H9 (cell line): ENCODE data around the gene TMEM192. TPM values are rescaled to one million over a fixed set of nuclear protein-coding genes. Genes with fewer than 3 reads are reported as not detected.

Experiments
- DNase-seq: peaks from one replicate; pipeline ENCODE4 v3.0.0-alpha.2; 2017
- H2AFZ ChIP-seq: one replicate; pipeline ENCODE4 v1.6.1; 2013; ENCODE audit warnings: mild to moderate bottlenecking, low read length, control low read depth, moderate library complexity
- H2AK5ac ChIP-seq: 2 replicates; pipeline ENCODE4 v1.6.1; 2013; ENCODE audit warnings: low read length, control low read depth, mixed read lengths; ENCODE audit not compliant: insufficient read length
- H2BK120ac ChIP-seq: one replicate; pipeline ENCODE4 v1.6.1; 2013; ENCODE audit warnings: low read depth, mild to moderate bottlenecking, low read length, control low read depth, inconsistent platforms; ENCODE audit not compliant: poor library complexity, severe bottlenecking
- H2BK12ac ChIP-seq: 2 replicates; pipeline ENCODE4 v1.6.1; 2013; ENCODE audit warnings: low read length, control low read depth, mixed read lengths, low read depth; ENCODE audit not compliant: insufficient read length
- H2BK15ac ChIP-seq: 2 replicates; pipeline ENCODE4 v1.6.1; 2013; ENCODE audit warnings: low read depth, low read length, control low read depth
- H2BK20ac ChIP-seq: one replicate; pipeline ENCODE4 v1.6.1; 2013; ENCODE audit warnings: low read depth, mild to moderate bottlenecking, low read length, control low read depth, inconsistent platforms; ENCODE audit not compliant: poor library complexity, severe bottlenecking
- H2BK5ac ChIP-seq: 2 replicates; pipeline ENCODE4 v1.6.1; 2013; ENCODE audit warnings: low read length, control low read depth, mixed read lengths; ENCODE audit not compliant: insufficient read length
- H3K14ac ChIP-seq: 2 replicates; pipeline ENCODE4 v1.6.1; 2013; ENCODE audit warnings: low read length, control low read depth; ENCODE audit not compliant: insufficient read depth
- H3K18ac ChIP-seq: 2 replicates; pipeline ENCODE4 v1.6.1; 2013; ENCODE audit warnings: low read depth, mild to moderate bottlenecking, mixed read lengths, low read length, control low read depth; ENCODE audit not compliant: insufficient read length
- H3K23ac ChIP-seq: 2 replicates; pipeline ENCODE4 v1.6.1; 2013; ENCODE audit warnings: low read length, control low read depth, mixed read lengths, low read depth; ENCODE audit not compliant: insufficient read length
- H3K23me2 ChIP-seq: 2 replicates; pipeline ENCODE4 v1.6.1; 2013; ENCODE audit warnings: low read depth, mild to moderate bottlenecking, mixed read lengths, low read length, control low read depth; ENCODE audit not compliant: insufficient read length, poor library complexity, severe bottlenecking
- H3K27ac ChIP-seq: 2 replicates; pipeline ENCODE4 v1.5.1; 2013; ENCODE audit warnings: low read length, control low read depth, mixed read lengths, low read depth; ENCODE audit not compliant: insufficient read length
- H3K27me3 ChIP-seq: 2 replicates; pipeline ENCODE4 v1.6.1; 2013; ENCODE audit warnings: low read length, control low read depth, inconsistent platforms; ENCODE audit not compliant: insufficient read depth
- H3K4ac ChIP-seq: 2 replicates; pipeline ENCODE4 v1.6.1; 2013; ENCODE audit warnings: low read depth, mild to moderate bottlenecking, control low read depth, inconsistent platforms, low read length, moderate library complexity
- H3K4me1 ChIP-seq: 2 replicates; pipeline ENCODE4 v1.6.1; 2013; ENCODE audit warnings: low read length, control low read depth, inconsistent platforms; ENCODE audit not compliant: insufficient read depth
- H3K4me2 ChIP-seq: 2 replicates; pipeline ENCODE4 v1.6.1; 2013; ENCODE audit warnings: low read length, control low read depth, mixed read lengths; ENCODE audit not compliant: insufficient read length, insufficient read depth
- H3K56ac ChIP-seq: 2 replicates; pipeline ENCODE4 v1.6.1; 2013; ENCODE audit warnings: low read depth, mild to moderate bottlenecking, mixed read lengths, low read length, control low read depth; ENCODE audit not compliant: insufficient read length
- H3K79me1 ChIP-seq: 2 replicates; pipeline ENCODE4 v1.6.1; 2013; ENCODE audit warnings: low read depth, mild to moderate bottlenecking, moderate library complexity, low read length, control low read depth, inconsistent platforms; ENCODE audit not compliant: insufficient read depth, poor library complexity, severe bottlenecking
- H3K79me2 ChIP-seq: 2 replicates; pipeline ENCODE4 v1.6.1; 2013; ENCODE audit warnings: low read length, control low read depth, inconsistent platforms; ENCODE audit not compliant: insufficient read depth
- H3K9ac ChIP-seq: 2 replicates; pipeline ENCODE4 v1.6.1; 2013; ENCODE audit warnings: low read length, control low read depth, mixed read lengths; ENCODE audit not compliant: insufficient read length; ENCODE audit errors: extremely low read depth
- H3K9me3 ChIP-seq: one replicate; pipeline ENCODE4 v1.6.1; 2013; ENCODE audit warnings: low read depth, low read length, inconsistent platforms; ENCODE audit not compliant: control insufficient read depth
- H3T11ph ChIP-seq: one replicate; pipeline ENCODE4 v1.6.1; 2013; ENCODE audit warnings: mild to moderate bottlenecking, low read length, control low read depth, inconsistent platforms
- H4K20me1 ChIP-seq: one replicate; pipeline ENCODE4 v1.6.1; 2013; ENCODE audit not compliant: control insufficient read depth, insufficient read length, insufficient read depth
- H4K5ac ChIP-seq: 2 replicates; pipeline ENCODE4 v1.6.1; 2013; ENCODE audit warnings: low read depth, mild to moderate bottlenecking, mixed read lengths, low read length, control low read depth; ENCODE audit not compliant: insufficient read length
- H4K8ac ChIP-seq: replicated peaks from 2 replicates; pipeline ENCODE4 v1.6.1; 2013; ENCODE audit warnings: low read length, control low read depth, mixed read lengths, low read depth; ENCODE audit not compliant: insufficient read length
- H4K91ac ChIP-seq: 2 replicates; pipeline ENCODE4 v1.6.1; 2013; ENCODE audit warnings: low read depth, mild to moderate bottlenecking, moderate library complexity, mixed read lengths, low read length, control low read depth; ENCODE audit not compliant: insufficient read length
- H3K27ac Mint-ChIP-seq, 3 experiments: 2 replicates in 2 of 3; 3 replicates in 1 of 3; pipeline ENCODE4 v1.8.0; 2020 to 2021; ENCODE audit warnings: mixed read lengths in 3 of 3, mild to moderate bottlenecking in 1 of 3, moderate library complexity in 1 of 3
- H3K27me3 Mint-ChIP-seq: 2 replicates; pipeline ENCODE4 v1.8.0; 2021; ENCODE audit warnings: low read depth, mild to moderate bottlenecking, moderate library complexity, mixed read lengths
- H3K36me3 Mint-ChIP-seq, 3 experiments: 2 replicates in 2 of 3; 3 replicates in 1 of 3; pipeline ENCODE4 v1.8.0; 2020 to 2021; ENCODE audit warnings: low read depth in 3 of 3, mixed read lengths in 3 of 3; ENCODE audit not compliant: insufficient read depth in 1 of 3
- H3K4me1 Mint-ChIP-seq, 2 experiments: 2 replicates each; pipeline ENCODE4 v1.8.0; 2020; ENCODE audit warnings: mixed read lengths in 2 of 2
- H3K4me3 Mint-ChIP-seq, 2 experiments: 2 replicates in 1 of 2; 3 replicates in 1 of 2; pipeline ENCODE4 v1.8.0; 2020 to 2021; ENCODE audit warnings: mild to moderate bottlenecking in 2 of 2, mixed read lengths in 2 of 2, moderate library complexity in 1 of 2
- H3K9me3 Mint-ChIP-seq, 2 experiments: 2 replicates in 1 of 2; 3 replicates in 1 of 2; pipeline ENCODE4 v1.8.0; 2020; ENCODE audit warnings: mild to moderate bottlenecking in 2 of 2, mixed read lengths in 2 of 2, moderate library complexity in 1 of 2
- CTCF ChIP-seq: fragments of 200-600 bp; sonication (generic); conservative IDR thresholded peaks from 3 replicates; pipeline ENCODE4 v1.8.0; 2021; ENCODE audit warnings: antibody characterized with exemption, mild to moderate bottlenecking
- WGBS: extraction: QIAGEN DNeasy Blood & Tissue Kit; methylation state at CpG from one replicate; pipeline ENCODE4 v1.1.7; 2013; ENCODE audit warnings: missing lambda C conversion rate, low lambda C conversion rate, mixed read lengths; ENCODE audit not compliant: insufficient read length; ENCODE audit errors: extremely low coverage; 5-methylcytosine and 5-hydroxymethylcytosine counted together
- long read RNA-seq: library from polyadenylated mRNA; unstranded; transcript quantifications from one replicate; pipeline ENCODE4 v2.0.0, GENCODE V29; 2020
- total RNA-seq: library from RNA; stranded (reverse); gene quantifications from 2 replicates; pipeline ENCODE4 v1.2.1, GENCODE V29; 2021

TMEM192 gene
- 8.3 and 9.3 TPM in 2 replicates for total RNA-seq
- long read RNA-seq, full-length matches to known transcripts, result 31 of 42 reads
- long read RNA-seq, partial matches to known transcripts, result 1 of 42 reads
- long read RNA-seq, other reads (novel, unspliced or antisense), result 10 of 42 reads

GRCh38 chr4:165112368-165113121, at the start of gene TMEM192:
TSS of gene TMEM192 (minus strand) at chr4:165112860. CDS start at chr4:165112773, 87 bp downstream.
- Histone ChIP-seq H4K20me1 (no peaks in the 10 kb centered on the region), H3K14ac (0 out of 2 replicates have a peak within 1 kb of the TSS, but pooled peaks have one; percentile 37), H3K18ac (no peak within 1 kb of the TSS), H4K91ac (no peak within 1 kb of the TSS), H2BK5ac (no peak within 1 kb of the TSS), H3K27ac (no peak within 1 kb of the TSS), H2BK20ac (no peak within 1 kb of the TSS), H3K79me2 (no peaks in the 10 kb centered on the region), H2BK15ac (no peak within 1 kb of the TSS), H3K56ac (no peak within 1 kb of the TSS), H3K79me1 (no peaks in the 10 kb centered on the region), H2BK12ac (no peak within 1 kb of the TSS), H3K9me3 (no peaks in the 10 kb centered on the region), H2AK5ac (no peak within 1 kb of the TSS), H4K8ac (no peak within 1 kb of the TSS), H2BK120ac (no peak within 1 kb of the TSS), H4K5ac (no peak within 1 kb of the TSS), H3K4me2 (peak within 1 kb of the TSS; percentile 57), H3K27me3 (no peaks in the 10 kb centered on the region), H3K4ac (no peak within 1 kb of the TSS), H2AFZ (peak within 1 kb of the TSS; percentile 57), H3K23me2 (no peaks in the 10 kb centered on the region), H3K9ac (peak within 1 kb of the TSS; percentile 67), H3T11ph (no peak within 1 kb of the TSS), H3K4me1 (no peaks in the 10 kb centered on the region), H3K23ac (no peak within 1 kb of the TSS)
- Mint-ChIP-seq H3K9me3 (no peaks in the 10 kb centered on the region), H3K36me3 (peaks cover 0 to 8% (median 0%) of the 10 kb centered on the region in 3 experiments; a peak in 1 of 7 replicates), H3K27ac (peak within 1 kb of the TSS; percentile 82 to 97 (median 92); a peak in 6 of 7 replicates), H3K27me3 (no peaks in the 10 kb centered on the region), H3K4me3 (peak within 1 kb of the TSS; percentile 92 to 93), H3K4me1 (peaks cover 5 to 15% of the 10 kb centered on the region in 2 experiments)
- peak; percentile 46; the same call in 2 of the 3 replicates for TF ChIP-seq CTCF
- peak; percentile 95 for DNase-seq
- no CpG with 5 or more reads among the region's 66 CpGs for WGBS
